HL-60/S4 (cell line): ENCODE results near the gene GNAZ.

Experiments
- in situ Hi-C: fragments of 300-500 bp; cut with MboI; formaldehyde crosslinking; loops from 2 replicates; pipeline ENCODE4 v1.14.3; 2022; ENCODE audit warnings: low sequenced_read_pairs

GNAZ gene

DNA sequence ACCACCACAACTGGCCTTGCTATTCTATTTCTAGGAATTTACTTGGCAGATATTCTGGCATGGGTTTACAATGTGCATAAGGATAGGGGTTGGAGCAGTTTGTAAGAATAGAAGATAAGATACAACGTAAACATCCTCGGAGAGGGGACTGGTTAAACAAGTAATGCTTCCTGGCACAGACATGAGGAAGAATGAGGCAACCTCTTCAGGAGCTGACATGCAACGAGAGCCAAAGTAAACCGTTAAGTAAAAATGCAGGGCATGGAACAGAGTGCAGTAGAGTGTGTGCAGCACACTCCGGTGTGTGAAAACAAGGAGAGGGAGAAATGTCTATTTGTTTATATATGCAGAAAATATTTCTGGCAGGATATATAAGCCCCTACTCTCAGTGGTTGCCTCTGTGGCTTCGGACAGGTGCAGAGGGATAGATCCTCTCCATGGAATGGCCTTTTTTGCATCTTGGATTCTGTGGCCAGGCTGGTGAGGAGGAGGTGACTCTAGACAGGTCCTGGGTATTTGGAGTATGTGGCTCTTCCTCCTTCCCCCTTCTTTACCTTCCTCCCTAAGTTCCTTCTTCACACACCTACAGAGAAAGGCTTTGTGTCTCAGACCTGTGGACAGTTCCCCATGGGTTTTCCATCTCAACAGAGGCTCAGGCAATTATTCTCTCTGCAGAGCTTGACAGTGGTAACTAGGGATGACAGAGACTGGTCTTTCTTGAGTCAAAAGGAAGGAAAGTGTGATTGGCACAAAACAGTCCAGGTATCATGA, 77.5 kb downstream of the GNAZ start:
- in situ Hi-C loops: loop anchor here (25.0 kb wide), 1 partner anchor 239 kb away; no protein-coding TSS in a partner anchor

- in situ Hi-C loops: loop anchor here (25.0 kb wide), 1 partner anchor 238 kb away; no protein-coding TSS in a partner anchor
These were observed 79.5 kb downstream of the GNAZ start for GRCh38 chr22:23149743-23150238.

- in situ Hi-C loops: no loop called here
These were observed 80.4 kb downstream of the GNAZ start for GRCh38 chr22:23150762-23151161.

- in situ Hi-C loops: no loop called here
These were observed 81.5 kb downstream of the GNAZ start for GRCh38 chr22:23151827-23152226.

GRCh38 chr22:23152238-23153114, 82.2 kb downstream of the GNAZ start:
- in situ Hi-C loops: no loop called here

DNA sequence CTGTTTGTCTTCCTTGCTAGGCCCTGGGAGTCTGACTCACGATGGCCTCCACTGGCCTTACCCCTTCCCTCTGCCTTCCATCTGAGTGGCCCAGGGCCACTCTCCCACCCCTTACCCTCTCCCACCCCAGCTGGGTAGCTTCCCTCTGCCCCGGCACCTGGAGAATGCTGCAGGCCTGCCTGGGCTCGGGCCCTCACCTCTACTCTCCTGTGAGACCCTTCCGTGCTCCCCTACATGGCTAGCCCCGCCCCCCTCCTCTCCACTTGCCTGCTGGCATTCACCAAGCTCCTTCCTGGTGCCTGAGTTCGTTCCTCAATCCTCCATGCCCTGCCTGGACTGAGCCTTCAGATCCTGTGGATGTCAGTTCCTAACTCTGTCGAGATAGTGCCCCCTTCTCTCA, 83.7 kb downstream of the GNAZ start:
- in situ Hi-C loops: no loop called here

DNA sequence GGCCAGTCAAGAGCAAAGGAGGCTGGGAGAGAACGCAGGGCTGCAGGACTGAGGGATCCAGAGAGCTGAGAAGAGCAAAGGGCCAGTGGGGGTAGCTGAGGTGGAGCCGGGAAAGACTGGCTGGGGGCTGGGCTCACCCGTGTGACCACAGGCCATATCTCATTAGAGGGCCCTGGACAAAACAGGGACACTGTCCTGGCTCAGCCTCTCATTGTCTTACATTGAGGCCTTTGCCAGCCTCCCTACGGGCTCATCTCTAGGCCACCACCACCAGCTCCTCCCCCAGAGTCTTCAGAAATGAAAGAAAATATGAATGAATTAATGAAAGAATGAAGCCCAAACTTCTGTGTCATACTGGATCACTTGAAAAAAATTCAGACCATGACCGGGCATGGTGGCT, 84.1 kb downstream of the GNAZ start:
- in situ Hi-C loops: no loop called here

DNA sequence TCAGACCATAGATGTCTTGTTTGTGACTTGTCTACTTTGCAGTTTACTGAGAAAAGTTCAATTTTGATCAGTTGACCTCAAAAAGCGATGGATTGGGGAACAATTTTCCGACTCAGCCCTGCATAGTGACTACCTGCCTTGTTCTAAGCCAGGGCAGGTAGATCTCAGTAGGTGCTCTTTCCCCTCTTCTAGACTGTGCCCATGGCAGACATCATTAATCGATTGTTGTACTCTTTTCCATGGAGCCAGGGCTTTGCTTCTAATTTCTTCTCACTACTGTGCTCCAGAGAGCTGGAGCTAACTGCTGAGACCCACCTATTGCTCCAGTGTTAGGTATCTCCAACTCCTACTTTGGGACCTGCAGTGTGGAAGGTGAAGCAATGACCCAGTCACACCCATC, 84.8 kb downstream of the GNAZ start:
- in situ Hi-C loops: no loop called here

DNA sequence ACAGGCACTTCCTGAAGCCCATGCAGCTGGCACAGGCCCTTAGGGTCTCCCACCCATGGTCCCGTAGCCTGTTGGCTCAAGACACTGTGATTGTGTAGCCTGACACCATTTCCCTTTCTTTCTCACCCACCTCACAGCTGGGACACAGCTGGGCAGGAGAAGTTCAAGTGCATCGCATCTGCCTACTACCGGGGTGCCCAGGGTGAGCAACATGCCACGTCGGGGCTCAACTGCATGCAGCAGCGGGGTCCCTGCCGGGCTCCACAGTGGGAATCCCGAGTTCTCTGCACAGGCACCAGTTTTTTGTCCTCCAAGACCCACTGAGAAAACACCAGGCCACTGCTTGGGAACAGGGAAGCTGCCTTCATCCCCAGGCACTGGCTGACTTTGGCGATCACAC, 85.5 kb downstream of the GNAZ start:
- in situ Hi-C loops: no loop called here

DNA sequence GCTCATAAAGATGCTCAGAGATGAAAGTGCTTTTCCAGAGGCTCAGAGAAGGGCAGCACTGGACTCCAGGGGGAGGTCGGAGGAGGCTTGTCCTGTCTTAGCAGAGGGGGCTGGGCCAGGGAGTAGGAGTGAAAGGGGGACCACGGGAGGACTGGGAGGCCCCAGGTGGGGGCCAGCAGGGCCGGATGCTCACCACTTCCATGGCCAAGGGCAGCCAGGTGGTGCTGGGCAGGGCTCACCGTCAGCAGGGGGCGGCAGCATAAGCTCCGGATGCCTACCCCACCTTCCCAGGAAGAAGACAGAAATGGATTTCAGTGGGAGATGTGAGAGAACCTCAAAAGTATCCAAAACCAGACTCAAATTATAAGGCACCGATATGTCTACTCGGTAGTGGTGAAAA, 86.0 kb downstream of the GNAZ start:
- in situ Hi-C loops: no loop called here

- in situ Hi-C loops: no loop called here
These were observed 87.5 kb downstream of the GNAZ start for GRCh38 chr22:23157560-23158515.

GRCh38 chr22:23158516-23159290, 88.4 kb downstream of the GNAZ start:
- in situ Hi-C loops: no loop called here

- in situ Hi-C loops: no loop called here
These were observed 88.9 kb downstream of the GNAZ start for GRCh38 chr22:23159291-23159630.

DNA sequence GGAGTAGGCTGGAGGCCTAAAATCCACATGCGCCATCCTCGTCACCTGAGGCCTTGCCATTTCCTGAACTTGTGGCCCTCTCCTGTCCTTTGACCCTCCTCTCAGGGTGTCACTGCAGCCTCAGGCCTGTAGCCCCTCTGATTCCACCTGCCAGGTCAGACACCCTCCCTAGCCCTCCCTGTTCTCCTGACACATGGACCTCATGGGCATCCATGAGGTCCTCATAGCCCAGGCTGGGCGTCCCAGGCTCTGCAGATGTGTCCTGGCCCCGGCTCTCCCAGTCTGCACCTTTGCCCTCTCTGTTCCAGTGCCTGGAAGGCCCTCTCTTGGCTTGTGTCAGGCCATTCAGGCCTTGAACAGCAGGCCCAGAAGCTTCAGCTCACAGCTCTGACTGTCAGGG, 90.7 kb downstream of the GNAZ start:
- in situ Hi-C loops: no loop called here

DNA sequence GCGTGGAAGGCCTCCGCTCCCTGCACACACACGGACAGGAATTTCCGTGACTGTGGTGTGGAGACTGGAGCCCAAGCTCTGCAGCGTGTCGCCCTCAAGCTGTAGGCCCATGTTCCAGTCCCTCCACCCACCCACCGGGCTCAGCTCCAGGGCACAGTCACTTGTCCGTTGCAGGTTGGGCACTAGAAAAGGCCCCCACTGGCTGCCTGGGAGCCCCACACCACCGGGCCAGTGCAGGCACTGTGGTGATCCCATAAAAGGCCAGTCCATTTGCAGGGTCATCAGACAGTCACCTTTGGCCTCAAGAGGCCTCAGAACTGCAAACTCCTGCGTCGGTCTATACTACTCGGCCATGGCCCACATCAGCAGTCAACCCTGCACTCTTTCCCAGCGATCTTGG, 91.3 kb downstream of the GNAZ start:
- in situ Hi-C loops: no loop called here

DNA sequence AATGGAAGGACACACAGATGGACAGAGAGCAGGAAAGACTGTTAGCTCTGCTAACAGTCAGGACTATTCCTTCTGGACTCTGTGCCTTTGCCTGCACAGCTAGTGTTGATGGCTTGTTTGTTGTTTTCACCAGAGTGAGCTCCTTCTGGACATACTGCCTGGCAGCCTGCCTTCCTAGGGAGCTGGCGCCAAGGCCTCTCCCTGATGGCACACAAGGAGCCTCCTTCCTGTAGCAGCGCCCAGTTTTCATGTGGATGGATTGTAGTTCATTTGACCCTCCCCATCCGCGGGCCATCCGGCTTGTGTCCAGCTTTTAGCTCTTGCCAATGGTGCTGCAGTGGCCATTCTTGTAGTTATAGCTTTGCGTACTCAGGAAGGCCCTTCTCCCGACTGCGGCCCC, 93.3 kb downstream of the GNAZ start:
- in situ Hi-C loops: no loop called here

DNA sequence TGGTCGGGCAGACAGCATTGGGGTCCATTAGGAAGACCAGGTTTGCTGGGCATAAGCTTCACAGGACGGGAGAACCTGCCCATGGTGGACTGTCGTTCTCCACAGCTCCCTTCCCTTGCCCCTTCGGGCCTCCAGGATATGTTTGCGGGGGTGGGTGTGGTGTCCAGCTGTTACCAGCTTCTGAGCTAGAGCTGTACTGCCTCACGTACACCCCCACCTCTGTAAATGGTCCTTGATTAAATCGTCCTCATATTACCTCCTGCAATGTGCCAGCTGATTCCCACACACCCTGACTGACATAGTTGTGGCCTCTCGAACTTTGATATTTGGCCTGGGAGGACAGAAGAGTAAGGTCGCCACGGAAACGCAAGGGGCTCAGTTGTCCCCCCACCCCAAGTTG, 93.8 kb downstream of the GNAZ start:
- in situ Hi-C loops: no loop called here

- in situ Hi-C loops: no loop called here
These were observed 95.9 kb downstream of the GNAZ start for GRCh38 chr22:23166042-23166831.
